ENCODE results near the gene AFF3.
"Not testable (repeated sequence)": the region's sequence is repeated elsewhere in the genome, so short reads cannot be mapped to it uniquely, and the experiment has no call there.

AFF3 gene, protein sequence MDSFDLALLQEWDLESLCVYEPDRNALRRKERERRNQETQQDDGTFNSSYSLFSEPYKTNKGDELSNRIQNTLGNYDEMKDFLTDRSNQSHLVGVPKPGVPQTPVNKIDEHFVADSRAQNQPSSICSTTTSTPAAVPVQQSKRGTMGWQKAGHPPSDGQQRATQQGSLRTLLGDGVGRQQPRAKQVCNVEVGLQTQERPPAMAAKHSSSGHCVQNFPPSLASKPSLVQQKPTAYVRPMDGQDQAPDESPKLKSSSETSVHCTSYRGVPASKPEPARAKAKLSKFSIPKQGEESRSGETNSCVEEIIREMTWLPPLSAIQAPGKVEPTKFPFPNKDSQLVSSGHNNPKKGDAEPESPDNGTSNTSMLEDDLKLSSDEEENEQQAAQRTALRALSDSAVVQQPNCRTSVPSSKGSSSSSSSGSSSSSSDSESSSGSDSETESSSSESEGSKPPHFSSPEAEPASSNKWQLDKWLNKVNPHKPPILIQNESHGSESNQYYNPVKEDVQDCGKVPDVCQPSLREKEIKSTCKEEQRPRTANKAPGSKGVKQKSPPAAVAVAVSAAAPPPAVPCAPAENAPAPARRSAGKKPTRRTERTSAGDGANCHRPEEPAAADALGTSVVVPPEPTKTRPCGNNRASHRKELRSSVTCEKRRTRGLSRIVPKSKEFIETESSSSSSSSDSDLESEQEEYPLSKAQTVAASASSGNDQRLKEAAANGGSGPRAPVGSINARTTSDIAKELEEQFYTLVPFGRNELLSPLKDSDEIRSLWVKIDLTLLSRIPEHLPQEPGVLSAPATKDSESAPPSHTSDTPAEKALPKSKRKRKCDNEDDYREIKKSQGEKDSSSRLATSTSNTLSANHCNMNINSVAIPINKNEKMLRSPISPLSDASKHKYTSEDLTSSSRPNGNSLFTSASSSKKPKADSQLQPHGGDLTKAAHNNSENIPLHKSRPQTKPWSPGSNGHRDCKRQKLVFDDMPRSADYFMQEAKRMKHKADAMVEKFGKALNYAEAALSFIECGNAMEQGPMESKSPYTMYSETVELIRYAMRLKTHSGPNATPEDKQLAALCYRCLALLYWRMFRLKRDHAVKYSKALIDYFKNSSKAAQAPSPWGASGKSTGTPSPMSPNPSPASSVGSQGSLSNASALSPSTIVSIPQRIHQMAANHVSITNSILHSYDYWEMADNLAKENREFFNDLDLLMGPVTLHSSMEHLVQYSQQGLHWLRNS (N-terminal part only)

GRCh38 chr2:100142393-100142792 lies at the start of gene AFF3:
Gene AFF3 (minus strand): TSS chr2:100142590. CDS start chr2:100104454, 38,136 bp downstream.
- peak in 3 of 4 experiments; percentile 10 to 19 (median 12) for DNase-seq

DNA sequence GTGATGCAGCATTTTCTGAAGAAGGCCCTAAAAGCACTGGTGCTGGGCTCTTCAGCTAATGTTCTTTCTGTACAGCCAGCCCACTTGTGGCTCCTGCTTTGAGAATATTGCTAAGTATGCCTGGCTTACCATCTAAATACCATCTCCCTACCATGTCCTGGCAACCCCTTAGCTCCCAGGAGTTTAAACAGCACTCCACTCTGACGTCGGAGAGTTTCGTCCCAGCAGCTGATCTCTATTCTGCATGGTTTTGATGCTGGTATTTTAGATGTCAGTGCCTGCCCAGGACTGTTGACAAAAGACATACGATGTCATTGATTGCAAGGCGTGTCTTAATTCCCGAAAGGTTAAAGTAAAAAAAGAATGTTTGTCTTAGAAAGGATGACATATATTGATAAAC lies 47.0 kb upstream of the AFF3 start:
- DNase-seq = no peak

DNA sequence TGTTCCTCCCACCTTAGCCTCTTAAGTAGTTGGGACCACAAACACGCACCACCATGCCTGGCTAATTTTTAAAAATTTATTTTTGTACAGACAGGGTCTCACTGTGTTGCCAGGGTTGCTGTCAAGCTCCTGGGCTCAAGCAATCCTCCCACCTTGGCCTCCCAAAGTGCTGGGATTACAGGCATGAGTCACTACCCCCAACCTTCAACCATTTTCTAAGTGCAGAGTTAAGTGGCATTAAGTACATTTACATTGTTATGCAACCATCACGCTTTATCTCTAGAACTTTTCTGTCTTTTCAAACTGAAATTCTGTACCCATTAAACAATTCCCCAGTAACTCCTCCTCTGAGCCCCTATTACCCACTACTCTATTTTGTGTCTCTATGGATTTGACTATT lies 45.9 kb upstream of the AFF3 start:
- no peak for DNase-seq

DNA sequence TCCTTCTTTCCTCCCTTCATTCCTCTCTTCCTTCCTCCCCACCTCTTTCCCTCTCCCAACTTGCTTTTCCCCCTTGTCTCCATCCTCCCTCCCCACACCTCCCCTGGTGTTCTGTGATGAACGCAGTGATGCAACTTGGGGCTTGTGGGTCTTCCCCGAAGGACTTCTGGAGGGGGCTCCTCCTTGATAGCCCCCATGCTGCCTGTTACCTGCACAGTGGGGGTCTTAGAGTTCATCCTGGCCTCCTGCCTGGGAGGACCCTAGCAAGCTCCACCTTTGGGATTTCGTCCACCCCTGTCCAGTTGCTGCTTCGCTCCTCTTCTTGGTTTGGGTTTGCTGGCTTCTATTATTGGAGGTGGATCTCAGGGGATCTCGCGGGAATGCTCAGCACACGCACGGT lies 43.7 kb upstream of the AFF3 start:
- no peak for DNase-seq

DNA sequence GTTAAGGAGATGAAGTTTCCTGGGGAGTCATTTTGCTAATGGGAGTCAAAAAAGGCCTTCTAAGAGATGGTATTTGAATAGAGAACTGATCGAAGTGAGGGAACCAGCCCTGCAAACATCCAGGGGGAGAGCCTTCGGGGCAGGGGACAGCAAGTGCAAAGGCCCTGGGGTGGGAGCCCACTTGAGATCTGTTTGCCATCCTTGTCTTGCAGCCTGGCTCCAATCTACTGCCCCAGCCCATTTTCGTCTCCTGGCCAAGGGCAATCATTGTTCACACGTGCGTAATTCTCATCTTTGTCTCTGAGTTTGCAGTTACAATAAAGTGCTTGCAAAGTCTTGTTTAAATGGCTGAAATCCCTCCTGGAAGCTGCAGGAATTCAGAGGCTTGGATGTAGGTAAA lies 43.1 kb upstream of the AFF3 start:
- DNase-seq = no peak

GRCh38 chr2:100185105-100185504 lies 42.7 kb upstream of the AFF3 start:
- no peak for DNase-seq

DNA sequence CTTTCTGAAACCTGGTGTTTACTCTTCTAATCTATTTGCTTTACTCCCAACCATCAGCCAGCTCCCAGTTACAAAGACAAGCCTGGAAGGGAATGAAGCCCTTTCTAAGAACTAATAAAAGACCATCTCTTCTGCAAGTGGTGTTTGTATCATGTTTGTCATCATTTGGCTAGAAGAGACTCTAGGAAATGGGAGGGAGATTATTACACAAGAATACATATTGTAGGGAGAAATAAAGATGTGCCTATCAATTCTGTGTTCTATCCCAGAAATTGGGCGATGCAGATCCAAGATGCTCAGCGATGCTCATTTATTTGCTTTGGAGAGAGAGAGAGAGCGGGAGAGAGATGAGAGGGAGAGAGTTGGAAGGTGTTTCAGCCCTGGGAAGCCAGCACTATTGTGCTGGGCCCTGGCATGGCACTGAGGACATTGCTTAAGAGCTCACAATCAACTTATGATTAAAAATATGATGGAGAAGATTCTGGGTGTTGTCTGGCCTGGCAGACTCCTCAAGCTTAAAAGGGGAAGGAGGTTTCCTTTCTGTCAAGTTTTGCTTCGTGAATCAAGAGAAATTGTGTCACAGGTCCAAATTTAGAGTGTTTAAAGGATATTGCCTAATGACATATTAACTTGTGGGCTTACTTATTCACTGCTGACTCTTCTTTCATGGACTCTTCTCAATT lies 41.8 kb upstream of the AFF3 start:
- DNase-seq = no peak

GRCh38 chr2:100182494-100183361 lies 40.3 kb upstream of the AFF3 start:
- no peak for DNase-seq

DNA sequence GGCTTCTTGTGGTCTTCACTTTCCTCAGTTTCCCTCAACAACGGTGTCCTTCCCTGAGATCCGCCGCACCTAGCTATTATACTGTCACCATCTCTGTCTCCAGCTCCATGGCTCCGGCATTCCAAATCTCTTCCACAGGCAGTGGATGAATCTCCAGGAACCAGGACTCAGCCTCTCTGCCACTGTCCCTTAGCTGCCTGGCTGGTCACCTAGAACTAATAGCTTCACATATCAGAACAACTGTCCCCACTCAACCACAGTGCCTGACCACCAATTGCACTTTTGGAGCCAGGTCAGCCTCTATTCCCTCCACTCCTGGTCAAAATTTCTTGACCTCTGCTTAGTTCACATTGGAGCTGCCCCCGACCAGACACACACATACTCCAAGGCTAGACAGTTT lies 38.1 kb upstream of the AFF3 start:
- no peak for DNase-seq

DNA sequence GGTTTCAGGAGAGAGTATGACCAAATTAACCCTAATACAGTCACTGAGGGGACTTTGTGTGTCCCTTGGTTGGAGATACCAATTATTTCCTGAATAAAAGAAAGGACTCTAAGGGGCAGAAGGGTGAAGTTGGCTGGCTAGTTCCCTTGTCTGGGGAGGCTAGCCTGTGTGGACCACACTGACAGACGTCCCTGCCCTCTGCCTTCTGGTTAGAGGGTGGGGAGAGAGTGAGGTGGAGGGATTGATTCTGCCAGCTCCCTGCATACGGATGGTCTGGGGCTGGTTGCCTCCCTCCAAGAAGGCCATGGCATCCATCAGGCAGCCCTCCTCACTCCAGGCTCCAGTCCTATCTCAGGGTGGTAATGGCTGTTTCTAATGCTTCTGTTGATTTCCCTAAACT lies 37.4 kb upstream of the AFF3 start:
- no peak for DNase-seq

- DNase-seq = no peak
Observed at GRCh38 chr2:100178864-100179263, 36.5 kb upstream of the AFF3 start.

DNA sequence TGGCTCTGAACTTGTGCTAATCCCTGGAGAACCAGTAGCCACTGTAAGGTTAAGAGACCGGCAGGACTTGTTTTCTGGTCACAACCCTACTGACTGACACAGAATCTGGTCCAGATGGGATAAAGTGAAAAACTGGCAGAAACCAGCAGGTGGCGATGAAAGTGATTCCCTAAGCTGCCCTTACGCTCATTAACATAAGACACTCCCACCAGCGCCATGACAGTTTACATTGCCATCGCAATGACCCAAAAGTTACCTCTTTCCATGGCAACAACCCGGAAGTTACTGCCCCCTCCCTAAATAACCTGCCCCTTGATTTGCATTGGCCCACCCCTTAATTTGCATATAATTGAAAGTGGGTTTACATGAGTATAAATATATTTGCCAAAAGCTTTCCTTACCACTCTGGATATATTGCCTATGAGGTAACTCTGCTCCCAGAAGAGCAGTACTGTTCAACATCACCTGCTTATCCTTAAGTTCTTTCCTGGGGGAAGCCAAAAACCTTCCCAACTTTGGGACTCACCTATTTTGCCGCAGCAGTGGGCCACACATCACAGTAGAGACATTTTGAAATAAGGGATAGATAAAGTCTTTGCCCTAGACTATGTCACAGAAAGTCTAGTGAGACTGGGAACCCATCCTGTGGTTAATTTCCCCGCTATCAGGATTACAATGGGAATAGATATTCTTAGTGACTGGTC lies 35.8 kb upstream of the AFF3 start:
- no peak for DNase-seq

- DNase-seq = no peak
Observed at GRCh38 chr2:100176925-100177324, 34.5 kb upstream of the AFF3 start.

- no peak for DNase-seq
Observed at GRCh38 chr2:100174026-100174431, 31.6 kb upstream of the AFF3 start.

DNA sequence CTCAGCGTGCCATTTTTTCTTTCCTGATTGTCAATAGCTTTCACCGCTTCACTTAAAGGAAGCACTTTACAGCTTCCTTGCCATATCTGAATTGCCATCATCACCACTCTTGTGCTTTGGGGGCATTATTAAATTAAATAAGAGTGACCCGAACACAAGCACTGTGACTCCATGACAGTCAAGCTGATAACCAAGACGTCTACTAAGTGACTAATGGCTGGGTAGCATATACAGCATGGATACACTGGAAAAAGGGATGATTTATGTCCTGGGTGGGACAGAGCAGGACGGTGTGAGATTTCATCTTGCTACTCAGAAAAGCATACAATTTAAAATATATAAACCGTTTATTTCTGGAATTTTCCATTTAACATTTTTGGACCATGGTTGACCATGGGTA lies 24.3 kb upstream of the AFF3 start:
- no peak for DNase-seq

GRCh38 chr2:100163605-100164004 lies 21.2 kb upstream of the AFF3 start:
- DNase-seq = no peak

- no peak for DNase-seq
Observed at GRCh38 chr2:100161945-100162620, 19.7 kb upstream of the AFF3 start.

GRCh38 chr2:100160396-100160795 lies 18.0 kb upstream of the AFF3 start:
- DNase-seq = no peak

DNA sequence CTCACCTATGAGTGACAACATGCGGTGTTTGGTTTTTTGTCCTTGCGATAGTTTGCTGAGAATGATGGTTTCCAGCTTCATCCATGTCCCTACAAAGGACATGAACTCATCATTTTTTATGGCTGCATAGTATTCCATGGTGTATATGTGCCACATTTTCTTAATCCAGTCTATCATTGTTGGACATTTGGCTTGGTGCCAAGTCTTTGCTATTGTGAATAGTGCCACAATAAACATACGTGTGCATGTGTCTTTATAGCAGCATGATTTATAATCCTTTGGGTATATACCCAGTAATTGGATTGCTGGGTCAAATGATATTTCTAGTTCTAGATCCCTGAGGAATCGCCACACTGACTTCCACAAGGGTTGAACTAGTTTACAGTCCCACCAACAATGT lies 9.4 kb upstream of the AFF3 start:
- DNase-seq = not testable (repeated sequence)

GRCh38 chr2:100151310-100151709 lies 8.9 kb upstream of the AFF3 start:
- DNase-seq = no peak
